Suprapubic skin (tissue), 4 donors: ENCODE data around the gene TFIP11. TPM values are rescaled to one million over a fixed set of nuclear protein-coding genes. Genes with fewer than 3 reads are reported as not detected.

ENCODE experiments used
- DNase-seq, 2 donors: peaks; one replicate each; pipeline ENCODE4 v3.0.0-alpha.2; 2019; ENCODE audit warnings: low spot score in 2 of 2
- H3K27ac ChIP-seq: fragments of 200-600 bp; sonication (generic); one replicate; pipeline ENCODE4 v1.5.1; 2019
- H3K27me3 ChIP-seq: fragments of 200-600 bp; sonication (generic); one replicate; pipeline ENCODE4 v1.5.1; 2019
- H3K36me3 ChIP-seq: fragments of 200-600 bp; sonication (generic); one replicate; pipeline ENCODE4 v1.5.1; 2019
- H3K4me1 ChIP-seq: fragments of 200-600 bp; sonication (generic); one replicate; pipeline ENCODE4 v1.5.1; 2019
- H3K4me3 ChIP-seq: fragments of 200-600 bp; sonication (generic); one replicate; pipeline ENCODE4 v1.5.1; 2019; ENCODE audit warnings: mild to moderate bottlenecking
- H3K9me3 ChIP-seq: fragments of 200-600 bp; sonication (generic); one replicate; pipeline ENCODE4 v1.5.1; 2019
- CTCF ChIP-seq, 2 donors: fragments of 200-600 bp in 1 of 2; fragments of 450-650 bp in 1 of 2; sonication (generic) in 1 of 2; IDR thresholded peaks; one replicate each; pipeline ENCODE4 v1.5.1; 2016 to 2019; ENCODE audit warnings: antibody characterized with exemption in 2 of 2, mild to moderate bottlenecking in 1 of 2, moderate library complexity in 1 of 2
- EP300 ChIP-seq: sonication (generic); formaldehyde crosslinking; IDR thresholded peaks from one replicate; pipeline ENCODE4 v1.6.1; 2017; ENCODE audit warnings: antibody characterized with exemption
- POLR2A ChIP-seq, 2 donors: fragments of 450-650 bp; IDR thresholded peaks; one replicate each; pipeline ENCODE4 v1.6.1; 2017; ENCODE audit warnings: antibody characterized with exemption in 2 of 2, mild to moderate bottlenecking in 2 of 2, moderate library complexity in 2 of 2
- POLR2AphosphoS5 ChIP-seq, 3 donors: sonication (generic); formaldehyde crosslinking; IDR thresholded peaks; one replicate each; pipeline ENCODE4 v1.6.1; 2017; ENCODE audit warnings: antibody characterized with exemption in 3 of 3
- WGBS: methylation state at CpG from one replicate; pipeline ENCODE4 v1.1.5; 2018; 5-methylcytosine and 5-hydroxymethylcytosine counted together
- total RNA-seq, 4 donors: library from RNA; depleted of rRNA; stranded (reverse); fragments of >200 nt; gene quantifications; one replicate each; pipeline ENCODE4 v1.1.0, GENCODE V29; 2016

Gene TFIP11
- total RNA-seq = 10 to 100 TPM; 35.3 to 46.3 (median 37.5) TPM

- Histone ChIP-seq H3K4me1 (peaks cover 21% of the 10 kb centered on the region), H3K36me3 (peaks cover 25% of the 10 kb centered on the region), H3K27ac (peak within 1 kb of the TSS; percentile 72), H3K27me3 (no peaks in the 10 kb centered on the region), H3K4me3 (peak within 1 kb of the TSS; percentile 68), H3K9me3 (no peaks in the 10 kb centered on the region)
- 0% methylated on average over 19 of the region's 40 CpGs for WGBS
- peak; percentile 97 for DNase-seq
- TF ChIP-seq EP300 = no peak
- peak; percentile 80 to 97 (median 89) for TF ChIP-seq POLR2AphosphoS5 (IDR thresholded peaks at IDR 0.05)
- peak in 1 of 2 donors; percentile 76 for TF ChIP-seq POLR2A (IDR thresholded peaks at IDR 0.05)
Measured at GRCh38 chr22:26512149-26512793, at the start of gene TFIP11. TFIP11 (minus strand) TSS chr22:26512473; CDS start chr22:26510272, 2,201 bp downstream.

DNA sequence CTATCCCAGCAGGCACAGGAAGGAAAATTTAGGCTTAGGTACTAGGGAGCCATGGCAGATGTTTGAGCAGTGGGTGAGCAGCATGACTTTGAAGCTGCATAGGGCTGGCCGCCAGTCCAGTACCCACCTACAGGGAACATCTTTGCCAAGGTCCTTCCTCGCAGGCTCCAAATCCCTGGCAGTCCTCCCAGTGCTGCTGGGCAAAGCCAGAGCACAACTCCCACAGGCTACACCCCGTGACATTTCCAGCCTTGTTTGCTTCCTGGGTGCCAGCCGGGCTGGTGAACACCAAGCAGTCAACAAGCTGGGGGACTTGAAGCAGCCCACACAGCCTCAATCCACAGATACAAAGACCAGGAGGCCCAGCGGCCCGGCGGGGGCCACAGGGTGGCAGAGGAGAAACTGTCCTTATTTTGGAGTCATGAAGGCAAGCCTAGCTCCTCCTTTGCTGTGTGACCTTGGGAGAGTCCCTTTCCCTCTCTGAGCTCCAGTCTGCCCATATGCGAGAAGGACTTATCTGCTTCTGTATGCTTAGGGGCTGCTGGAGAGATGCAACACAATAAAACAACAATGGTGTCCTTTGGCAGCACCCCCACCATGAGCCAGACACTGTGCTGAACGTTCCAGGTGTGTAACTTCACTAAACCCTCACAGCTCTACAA lies 49.6 kb upstream of the TFIP11 start:
- 53% methylated on average over 6 of the region's 9 CpGs for WGBS
- H3K36me3 ChIP-seq = no peaks in the 10 kb centered on the region
- H3K4me3 ChIP-seq = no peak overlapping the region
- no peaks in the 10 kb centered on the region for H3K27me3 ChIP-seq
- H3K9me3 ChIP-seq = no peaks in the 10 kb centered on the region
- DNase-seq = no peak
- peaks cover 27% of the 10 kb centered on the region for H3K4me1 ChIP-seq
- no peak overlapping the region for H3K27ac ChIP-seq
- TF ChIP-seq EP300 (no peak), POLR2A (IDR thresholded peaks at IDR 0.05) (no peak), POLR2AphosphoS5 (IDR thresholded peaks at IDR 0.05) (no peak), CTCF (IDR thresholded peaks at IDR 0.05) (no peak)

DNA sequence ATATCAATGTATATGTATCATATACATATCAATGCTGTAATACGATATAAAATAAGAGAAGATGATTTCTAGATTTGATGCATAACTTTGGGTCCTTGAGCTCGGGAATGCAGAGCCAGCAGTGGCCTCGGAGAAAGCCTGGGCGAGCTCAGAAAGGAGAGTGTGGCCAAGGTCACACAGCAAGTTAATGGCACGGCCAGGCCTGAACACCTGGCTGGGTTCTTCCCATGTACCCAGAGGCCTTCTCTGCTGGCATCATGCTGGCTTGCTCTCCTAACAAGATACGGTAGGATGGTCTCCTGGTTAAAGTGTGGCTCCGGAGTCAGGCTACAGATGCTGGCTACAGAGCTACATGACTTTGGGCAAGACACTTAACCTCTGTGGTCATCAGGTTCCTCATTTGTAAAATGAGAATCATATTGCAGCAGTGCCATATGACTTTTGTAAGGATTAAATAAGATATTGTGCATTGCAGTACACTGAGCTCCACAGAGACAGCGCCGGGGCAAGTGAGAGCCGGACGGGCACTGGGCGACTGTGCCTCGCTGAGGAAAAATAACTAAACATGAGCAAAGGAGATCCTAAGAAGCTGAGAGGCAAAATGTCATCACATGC lies 47.8 kb upstream of the TFIP11 start:
- TF ChIP-seq POLR2AphosphoS5 (IDR thresholded peaks at IDR 0.05) = no peak
- TF ChIP-seq POLR2A (IDR thresholded peaks at IDR 0.05) = no peak
- TF ChIP-seq EP300 = no peak
- TF ChIP-seq CTCF (IDR thresholded peaks at IDR 0.05) = no peak
- Histone ChIP-seq H3K4me3 (no peak overlapping the region), H3K27ac (no peak overlapping the region), H3K36me3 (no peaks in the 10 kb centered on the region), H3K27me3 (no peaks in the 10 kb centered on the region), H3K4me1 (peaks cover 17% of the 10 kb centered on the region), H3K9me3 (no peaks in the 10 kb centered on the region)
- 90% methylated on average over 13 of the region's 13 CpGs for WGBS
- no peak for DNase-seq

GRCh38 chr22:26558248-26558895 lies 46.1 kb upstream of the TFIP11 start:
- TF ChIP-seq POLR2A (IDR thresholded peaks at IDR 0.05) = no peak
- no peak for TF ChIP-seq CTCF (IDR thresholded peaks at IDR 0.05)
- TF ChIP-seq EP300 = no peak
- TF ChIP-seq POLR2AphosphoS5 (IDR thresholded peaks at IDR 0.05) = no peak
- Histone ChIP-seq H3K4me1 (peaks cover 20% of the 10 kb centered on the region), H3K27ac (no peak overlapping the region), H3K4me3 (no peak overlapping the region), H3K9me3 (no peaks in the 10 kb centered on the region), H3K36me3 (no peaks in the 10 kb centered on the region), H3K27me3 (no peaks in the 10 kb centered on the region)
- DNase-seq = no peak
- 71% methylated on average over 3 of the region's 3 CpGs for WGBS

DNA sequence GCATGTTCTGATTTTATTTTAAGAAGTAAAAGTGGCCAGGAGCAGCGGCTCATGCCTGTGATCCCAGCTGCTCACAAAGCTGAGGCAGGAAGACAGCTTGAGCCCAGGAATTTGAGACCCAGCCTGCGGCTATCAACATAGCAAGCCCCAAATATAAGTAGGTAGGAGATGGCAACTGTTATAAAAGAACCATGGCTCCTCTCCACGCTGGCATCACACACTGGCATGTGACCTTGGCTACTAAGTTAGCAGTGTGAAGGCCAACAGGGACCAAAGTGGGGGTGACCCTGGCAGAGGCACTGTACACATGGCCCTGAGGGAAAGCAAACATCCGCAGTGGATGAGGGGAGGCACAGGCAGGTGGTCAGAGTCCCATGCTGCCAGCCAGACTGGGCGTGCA lies 44.6 kb upstream of the TFIP11 start:
- H3K4me1 ChIP-seq = peaks cover 15% of the 10 kb centered on the region
- H3K27ac ChIP-seq = no peak overlapping the region
- DNase-seq = no peak
- TF ChIP-seq POLR2A (IDR thresholded peaks at IDR 0.05) (no peak), POLR2AphosphoS5 (IDR thresholded peaks at IDR 0.05) (no peak), CTCF (IDR thresholded peaks at IDR 0.05) (no peak), EP300 (no peak)
- H3K36me3 ChIP-seq = no peaks in the 10 kb centered on the region
- H3K9me3 ChIP-seq = no peaks in the 10 kb centered on the region
- H3K4me3 ChIP-seq = no peak overlapping the region
- 87% methylated on average over 4 of the region's 5 CpGs for WGBS
- H3K27me3 ChIP-seq = no peaks in the 10 kb centered on the region
